OCI-M1 (cell line): ENCODE data around the gene TASP1.
A peak's percentile ranks its signal among the peaks of the same experiment; 100 is the strongest.

Experiments
- DNase-seq: peaks from one replicate; lab custom pipeline; 2025; lab: John Stamatoyannopoulos, UW

The TASP1 gene

GRCh38 chr20:13571662-13572061 is 67.1 kb downstream of the TASP1 start:
- DNase-seq: no peak

GRCh38 chr20:13567663-13568062 is 71.1 kb downstream of the TASP1 start:
- peak; percentile 19 for DNase-seq

DNA sequence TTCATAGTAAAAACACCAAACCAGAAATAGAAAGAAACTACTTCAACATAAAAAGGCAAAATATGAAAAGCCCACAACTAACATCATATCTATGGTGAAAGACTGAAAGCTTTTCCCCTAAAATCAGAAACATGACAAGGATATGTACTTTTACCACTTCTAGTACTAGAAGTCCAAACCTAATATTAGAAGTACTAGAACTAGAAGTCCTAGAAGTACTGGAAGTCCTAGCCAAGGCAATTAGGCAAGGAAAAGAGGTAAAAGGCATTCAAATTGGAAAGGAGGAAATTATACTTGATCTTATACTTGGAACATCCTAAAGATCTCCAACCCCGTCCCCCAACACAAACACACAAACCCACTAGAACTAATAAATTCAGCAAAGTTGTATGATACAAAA is 74.9 kb downstream of the TASP1 start:
- no peak for DNase-seq

- no peak for DNase-seq
Observed at GRCh38 chr20:13554706-13555105, 84.0 kb downstream of the TASP1 start.

DNA sequence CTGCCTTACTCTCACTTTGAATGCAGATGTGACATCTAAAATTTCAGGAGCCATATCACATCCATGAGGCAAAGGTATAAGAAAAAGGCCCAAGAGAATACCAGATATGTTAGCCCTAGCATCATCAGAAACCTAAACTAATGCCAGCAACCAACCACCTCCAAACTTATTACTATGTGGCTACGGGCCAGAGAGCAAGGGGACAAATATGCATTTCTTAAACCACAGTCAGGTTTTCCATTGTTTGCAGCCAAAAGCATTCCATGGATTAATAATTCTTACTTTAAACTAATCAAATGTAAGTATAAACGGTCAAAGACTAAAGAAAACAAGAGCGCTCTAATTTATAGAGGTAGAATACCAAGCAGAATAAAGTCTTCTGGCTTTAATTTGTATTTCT is 84.7 kb downstream of the TASP1 start:
- no peak for DNase-seq

DNA sequence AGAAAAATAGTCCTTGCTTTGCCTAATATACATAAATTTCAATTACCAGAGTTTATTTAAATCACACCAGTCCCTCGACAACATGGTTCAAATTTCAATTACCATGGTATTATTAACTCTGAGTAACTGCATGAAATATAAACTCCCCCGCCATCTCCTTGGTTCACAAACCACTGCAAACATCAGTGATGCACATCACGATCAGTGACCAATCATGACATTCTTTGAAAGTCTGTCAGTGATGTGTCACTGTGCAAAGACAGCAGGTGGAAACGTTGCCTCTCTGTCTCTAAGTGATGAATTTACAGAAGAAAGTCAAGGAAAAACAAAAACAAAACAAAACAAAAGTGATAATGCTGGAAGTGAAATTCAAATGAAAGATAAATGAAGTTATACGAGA is 86.7 kb downstream of the TASP1 start:
- DNase-seq: no peak

DNA sequence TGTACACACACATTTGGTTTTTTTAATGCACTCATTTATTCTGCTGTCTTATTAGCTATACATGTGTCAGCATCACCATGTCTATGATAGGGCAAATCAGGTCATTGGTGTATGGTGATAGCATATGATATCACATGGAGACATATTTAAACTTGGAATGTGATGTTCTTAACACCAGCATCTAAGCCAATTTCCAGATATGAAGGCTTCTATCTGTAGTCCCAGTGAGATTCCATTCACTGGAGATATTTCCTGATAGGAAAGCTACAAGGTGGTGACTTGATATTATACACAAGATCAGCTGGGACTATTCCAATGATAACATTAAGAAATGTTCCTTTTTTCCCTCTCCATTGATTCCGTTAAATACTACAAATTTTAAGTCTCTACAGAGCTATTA is 89.3 kb downstream of the TASP1 start:
- no peak for DNase-seq

DNA sequence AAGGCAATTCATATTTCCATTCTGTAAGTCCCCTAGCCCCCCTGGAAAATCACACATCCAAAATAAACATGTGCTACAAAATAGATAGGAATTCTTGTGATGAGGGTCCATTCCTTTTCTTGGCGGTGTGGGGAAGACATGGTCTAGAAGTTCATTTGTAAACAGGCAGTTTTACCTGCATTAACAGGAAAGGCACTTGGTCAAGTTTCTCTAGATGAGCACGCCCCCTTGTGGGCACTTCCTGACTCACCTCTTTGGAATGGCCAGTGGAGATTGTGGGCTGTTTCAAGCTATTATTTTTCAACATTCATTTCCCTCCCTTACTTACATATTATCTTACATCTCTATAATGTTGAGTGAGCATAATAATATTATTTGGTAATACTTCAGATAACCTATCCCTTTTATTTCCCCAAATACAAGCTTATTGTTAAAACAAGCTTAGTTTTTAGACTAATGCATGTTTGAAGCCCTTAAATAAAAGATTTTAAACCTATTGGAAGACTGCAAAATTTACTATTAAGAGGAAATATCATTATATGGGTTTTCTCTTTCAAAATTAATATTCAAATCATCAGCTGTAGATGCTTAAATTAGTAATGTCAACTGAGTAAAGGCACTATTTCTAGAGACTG is 92.1 kb downstream of the TASP1 start:
- DNase-seq: peak; percentile 84

DNA sequence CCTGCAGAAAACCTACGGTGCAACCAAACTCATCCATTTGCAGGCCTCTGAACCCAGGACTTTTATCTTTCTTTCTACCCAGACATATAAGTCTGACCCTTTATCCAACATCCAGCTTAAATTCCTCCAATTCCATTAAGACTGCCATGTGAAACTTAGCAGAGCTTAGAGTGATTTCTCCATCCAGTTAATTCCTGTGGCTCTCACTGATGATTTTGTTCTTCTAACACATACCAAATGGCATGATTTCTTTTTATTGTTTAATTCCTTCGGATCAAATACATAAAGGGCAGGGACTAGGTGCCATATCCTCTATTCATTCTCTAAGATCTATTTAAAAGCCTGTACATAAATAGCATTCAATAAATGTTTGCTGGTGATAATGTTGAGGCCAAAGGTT is 92.9 kb downstream of the TASP1 start:
- DNase-seq: no peak

DNA sequence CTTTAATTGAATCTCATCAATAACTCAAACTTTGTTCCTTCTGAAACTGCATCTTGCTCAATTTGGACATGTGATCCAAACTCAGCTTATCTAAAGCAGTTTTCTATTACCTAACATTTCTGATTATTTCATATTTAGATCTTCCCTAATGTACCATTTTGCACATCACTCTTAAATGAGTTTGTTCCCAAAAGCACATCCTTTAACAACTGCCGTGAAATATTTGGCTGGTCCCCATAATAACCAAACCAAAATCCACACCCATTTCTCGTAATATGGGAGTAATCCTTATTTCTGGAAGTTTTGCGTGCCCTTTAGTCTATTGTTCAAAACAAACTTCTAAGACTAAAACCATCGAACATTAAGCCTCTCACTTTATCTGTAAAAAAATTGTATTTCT is 94.9 kb downstream of the TASP1 start:
- DNase-seq: no peak

DNA sequence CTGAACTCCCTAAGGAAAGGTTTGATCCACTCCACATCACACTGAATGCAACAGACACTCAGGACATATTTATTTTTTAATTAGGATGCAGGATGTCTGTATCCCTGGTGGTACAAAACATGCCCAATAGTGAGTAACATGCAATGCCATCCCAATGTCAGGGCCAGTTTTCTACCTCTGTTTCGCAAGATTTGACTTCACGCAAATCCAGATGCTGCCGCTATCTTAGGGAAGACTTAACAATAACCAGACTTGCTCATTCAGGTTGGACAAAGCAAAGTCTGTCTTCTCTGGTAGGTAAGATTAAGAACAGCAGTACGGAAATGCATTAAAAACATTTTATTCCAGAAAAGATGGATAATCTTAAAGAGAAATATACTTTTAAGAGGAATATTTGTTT is 103.1 kb downstream of the TASP1 start:
- DNase-seq: no peak

DNA sequence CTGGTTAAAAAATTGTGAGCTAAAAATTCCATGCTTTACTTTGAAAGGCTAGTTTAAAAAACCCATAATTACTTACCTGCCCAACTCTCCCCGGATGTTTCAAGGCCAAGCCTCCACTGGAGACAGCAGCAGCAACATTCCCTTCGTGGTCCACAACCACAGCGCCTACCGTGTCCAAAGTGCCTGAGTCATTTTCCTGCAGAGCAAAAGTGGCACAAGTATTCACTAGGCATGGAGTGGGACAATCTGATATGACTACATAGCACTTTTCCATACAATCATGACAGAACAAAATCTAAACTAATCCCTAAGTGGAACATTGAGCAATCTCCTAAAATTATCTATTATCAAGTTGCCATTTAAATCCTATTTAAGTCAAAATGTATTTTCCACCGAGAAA is 104.8 kb downstream of the TASP1 start:
- DNase-seq: no peak

DNA sequence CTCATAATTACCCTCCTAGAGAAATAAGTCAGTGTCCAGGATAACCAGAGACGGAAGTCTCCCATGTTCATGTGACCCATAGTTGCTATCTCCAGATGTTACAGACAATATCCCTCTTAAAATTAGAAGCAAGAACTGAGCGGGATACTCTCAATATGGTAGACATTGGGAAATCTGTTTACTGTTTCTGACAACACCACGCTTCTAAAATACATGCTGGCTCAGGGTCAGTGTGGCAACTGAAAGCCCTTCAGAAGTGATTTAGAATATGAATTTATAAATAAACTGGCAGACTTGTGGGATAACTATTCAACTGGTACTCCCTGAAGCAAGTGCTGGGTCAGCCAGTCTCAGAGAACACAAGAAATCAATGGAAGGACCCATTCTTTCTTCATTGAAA is 108.6 kb downstream of the TASP1 start:
- DNase-seq: no peak

DNA sequence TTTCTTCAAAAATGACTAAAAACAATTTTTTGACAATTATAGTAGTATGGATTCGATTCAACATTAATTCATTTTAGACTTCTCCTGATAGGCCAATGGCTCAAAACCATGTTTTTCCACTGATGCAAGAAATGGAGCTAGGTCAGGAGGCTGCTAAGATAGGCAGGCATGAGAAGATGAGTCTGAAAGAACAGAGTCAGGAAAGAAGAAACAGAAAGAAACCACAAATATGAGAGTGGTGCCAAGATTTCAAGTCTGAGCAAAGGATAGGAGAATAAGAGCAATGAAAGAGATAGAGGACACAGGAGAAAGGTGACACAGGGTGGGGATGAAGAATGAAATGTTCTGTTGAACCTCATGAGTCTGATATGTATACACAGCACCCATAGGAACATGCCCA is 112.2 kb downstream of the TASP1 start:
- no peak for DNase-seq

- DNase-seq: no peak
Observed at GRCh38 chr20:13525225-13525940, 113.3 kb downstream of the TASP1 start.

DNA sequence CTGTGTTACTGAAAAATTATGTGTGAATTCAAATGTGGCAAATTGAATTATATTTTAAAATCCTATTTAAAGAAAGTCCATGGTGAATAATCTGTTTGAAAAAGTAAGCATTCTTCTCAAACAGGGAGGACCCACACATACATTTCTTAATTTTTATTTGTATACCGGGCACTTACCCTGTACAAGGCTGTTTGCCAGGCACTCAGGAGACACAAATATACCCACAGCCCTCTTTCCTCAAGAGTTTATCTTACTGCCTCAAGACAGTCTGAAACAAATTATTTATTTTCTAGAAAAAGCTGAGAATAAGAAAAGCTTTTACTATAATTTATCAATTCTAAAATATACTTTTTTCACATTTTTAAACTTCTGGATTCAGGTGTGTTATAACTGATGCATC is 114.4 kb downstream of the TASP1 start:
- no peak for DNase-seq

- DNase-seq: no peak
Observed at GRCh38 chr20:13517831-13518230, 120.9 kb downstream of the TASP1 start.

- DNase-seq: no peak
Observed at GRCh38 chr20:13515796-13516558, 122.8 kb downstream of the TASP1 start.

- no peak for DNase-seq
Observed at GRCh38 chr20:13515291-13515690, 123.4 kb downstream of the TASP1 start.

- DNase-seq: no peak
Observed at GRCh38 chr20:13510837-13511488, 127.8 kb downstream of the TASP1 start.

- DNase-seq: no peak
Observed at GRCh38 chr20:13507646-13508045, 131.1 kb downstream of the TASP1 start.

DNA sequence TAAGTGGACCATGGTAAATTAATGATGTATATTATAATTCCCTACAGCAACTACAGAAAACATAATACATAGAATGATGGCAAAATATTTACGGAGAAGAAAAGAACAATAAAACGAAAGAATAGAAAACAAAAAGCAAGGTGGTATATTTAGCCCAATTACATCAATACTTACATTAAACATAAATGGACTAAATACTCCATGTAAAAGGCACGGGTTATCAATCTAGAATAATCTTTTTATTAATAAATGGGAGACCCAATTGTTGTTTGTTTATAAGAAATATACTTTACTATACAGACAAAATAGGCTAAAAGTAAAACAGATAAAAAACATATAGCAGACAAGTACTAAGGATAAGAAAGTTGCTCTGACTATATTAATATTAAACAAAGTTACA is 137.2 kb downstream of the TASP1 start:
- no peak for DNase-seq

DNA sequence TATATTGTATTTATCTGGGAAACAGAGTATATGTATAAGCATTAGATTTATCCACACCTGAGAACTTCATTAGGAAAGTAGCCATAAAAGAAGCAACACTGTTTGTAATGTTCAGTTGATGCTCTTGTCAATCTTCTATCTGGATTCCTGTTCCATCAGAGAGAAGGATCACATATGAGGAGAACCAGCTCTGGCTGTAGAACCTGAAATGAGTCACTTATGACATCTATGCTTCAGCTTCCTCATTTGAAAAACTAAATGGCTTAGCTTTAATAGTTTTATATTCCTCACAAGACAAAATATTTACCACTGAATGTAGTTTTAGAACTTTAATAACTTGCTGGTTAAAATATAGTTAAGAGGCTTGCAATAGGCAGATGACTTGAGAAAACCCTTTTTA is 144.7 kb downstream of the TASP1 start:
- peak; percentile 2 for DNase-seq
